Right lobe of liver (tissue), 6 donors: ENCODE data around the gene MYH9. TPM values are rescaled to one million over a fixed set of nuclear protein-coding genes. Genes with fewer than 3 reads are reported as not detected.

Experiments
- ATAC-seq, 4 donors: fragments of 200-7000 bp; cut with Tn5 transposase; one replicate each; pipeline ENCODE4 v1.9.1; 2020; ENCODE audit warnings: mild to moderate bottlenecking in 4 of 4, moderate library complexity in 4 of 4
- DNase-seq, 3 donors: peaks; one replicate each; pipeline ENCODE4 v3.0.0-alpha.2; 2020
- H3K27ac ChIP-seq, 3 donors: fragments of 200-600 bp; one replicate each; pipeline ENCODE4 v1.8.0; 2022
- H3K27me3 ChIP-seq, 2 donors: fragments of 200-600 bp; one replicate each; pipeline ENCODE4 v1.8.0; 2022
- H3K36me3 ChIP-seq, 4 donors: fragments of 200-600 bp; sonication (generic) in 1 of 4; one replicate each; pipeline versions ENCODE4 v1.5.1 to v1.8.0; 2017 to 2022; ENCODE audit warnings: control low read depth in 1 of 4
- H3K4me1 ChIP-seq, 4 donors: fragments of 200-600 bp; sonication (generic) in 1 of 4; one replicate each; pipeline versions ENCODE4 v1.5.1 to v1.8.0; 2017 to 2022; ENCODE audit warnings: control low read depth in 1 of 4
- H3K4me3 ChIP-seq, 3 donors: fragments of 200-600 bp; one replicate each; pipeline ENCODE4 v1.8.0; 2022
- H3K9me3 ChIP-seq, 4 donors: fragments of 200-600 bp; sonication (generic) in 1 of 4; one replicate each; pipeline versions ENCODE4 v1.5.1 to v1.8.0; 2017 to 2022; ENCODE audit warnings: control low read depth in 1 of 4
- CTCF ChIP-seq, 4 donors: fragments of 200-600 bp in 3 of 4; fragments of 450-650 bp in 1 of 4; IDR thresholded peaks; one replicate each; pipeline versions ENCODE4 v1.5.1 to v1.8.0; 2016 to 2022; ENCODE audit warnings: antibody characterized with exemption in 4 of 4, mild to moderate bottlenecking in 2 of 4
- POLR2A ChIP-seq: fragments of 450-650 bp; IDR thresholded peaks from one replicate; pipeline ENCODE4 v1.6.1; 2017; ENCODE audit warnings: antibody characterized with exemption, mild to moderate bottlenecking
- WGBS: methylation state at CpG from one replicate; pipeline ENCODE4 v1.1.6; 2018; ENCODE audit warnings: low coverage, low lambda C conversion rate; ENCODE audit not compliant: insufficient coverage; ENCODE audit errors: missing lambda C conversion rate; 5-methylcytosine and 5-hydroxymethylcytosine counted together
- intact Hi-C, 2 donors: fragments of 100-400 bp; cut with DNase I; formaldehyde crosslinking; loops; one replicate each; pipeline versions ENCODE4 v1.11.2 to v1.14.1; 2022
- total RNA-seq, 6 experiments: library from RNA; depleted of rRNA in 2 of 6; stranded (reverse); fragments of >200 nt in 2 of 6; fragmentation: NEBNext Ultra II Directional in 3 of 6; extraction: Animal tissue kit (Norgen Biotek cat#: 25700) in 3 of 6; gene quantifications; one replicate each; pipeline versions ENCODE4 v1.1.0 to v1.2.4, GENCODE V29; 2016 to 2023
- donor health status: DM: no; HTN: yes; CAD: no.
- donor health status: DM: no; HTN: no; CAD: no.
- donor health status: DM: no; HTN: no; CAD: no.
- donor health status: DM: no; HTN: yes; CAD: no.
- donor health status: DM: no; HTN: yes; CAD: no.

MYH9 gene
- total RNA-seq, 6 experiments from 2014 or later = 168 to 435 (median 222) TPM

- H3K4me1 ChIP-seq = peaks cover 0 to 50% (median 18%) of the 10 kb centered on the region in 4 donors
- DNase-seq (no peak), ATAC-seq (no peak)
- H3K27ac ChIP-seq = peak overlapping the region; percentile 21 to 32 (median 27)
- no peak overlapping the region for H3K4me3 ChIP-seq
- no peaks in the 10 kb centered on the region for H3K27me3 ChIP-seq
- no peaks in the 10 kb centered on the region for H3K9me3 ChIP-seq
- TF ChIP-seq POLR2A (no peak), CTCF (IDR thresholded peaks at IDR 0.05) (no peak)
- intact Hi-C loops = no loop called here
- WGBS = 77% methylated on average over 8 of the region's 20 CpGs
- peaks cover 20 to 66% (median 34%) of the 10 kb centered on the region in 4 donors for H3K36me3 ChIP-seq
Measured at GRCh38 chr22:36326178-36327161, 61.3 kb downstream of the MYH9 start.

GRCh38 chr22:36325154-36326031, 62.4 kb downstream of the MYH9 start:
- H3K9me3 ChIP-seq = no peaks in the 10 kb centered on the region
- H3K36me3 ChIP-seq = peaks cover 26 to 73% (median 43%) of the 10 kb centered on the region in 4 donors
- intact Hi-C loops = no loop called here
- peak overlapping the region; percentile 22 to 71 (median 66) for H3K27ac ChIP-seq
- no peak for ATAC-seq
- DNase-seq = no peak
- no peak overlapping the region for H3K4me3 ChIP-seq
- H3K27me3 ChIP-seq = no peaks in the 10 kb centered on the region
- 79% methylated on average over 21 of the region's 27 CpGs for WGBS
- no peak for TF ChIP-seq CTCF (IDR thresholded peaks at IDR 0.05)
- TF ChIP-seq POLR2A = no peak
- H3K4me1 ChIP-seq = peaks cover 0 to 40% (median 14%) of the 10 kb centered on the region in 4 donors

GRCh38 chr22:36324414-36324813, 63.4 kb downstream of the MYH9 start:
- WGBS = 44% methylated on average over 9 of the region's 11 CpGs
- TF ChIP-seq POLR2A = no peak
- TF ChIP-seq CTCF (IDR thresholded peaks at IDR 0.05) = no peak
- Histone ChIP-seq H3K27me3 (no peaks in the 10 kb centered on the region), H3K4me1 (peaks cover 0 to 30% (median 13%) of the 10 kb centered on the region in 4 donors), H3K27ac (peak overlapping the region; percentile 52 to 71 (median 66)), H3K4me3 (no peak overlapping the region), H3K36me3 (peaks cover 26 to 78% (median 51%) of the 10 kb centered on the region in 4 donors), H3K9me3 (no peaks in the 10 kb centered on the region)
- DNase-seq (peak in 1 of 3 donors; percentile 60), ATAC-seq (peak; percentile 5 to 69 (median 50))
- intact Hi-C loops = no loop called here

- DNase-seq (no peak), ATAC-seq (peak; percentile 12 to 46 (median 30))
- H3K27me3 ChIP-seq = no peaks in the 10 kb centered on the region
- peaks cover 29 to 83% (median 55%) of the 10 kb centered on the region in 4 donors for H3K36me3 ChIP-seq
- intact Hi-C loops = no loop called here
- no peak overlapping the region for H3K4me3 ChIP-seq
- no peaks in the 10 kb centered on the region for H3K9me3 ChIP-seq
- TF ChIP-seq CTCF (IDR thresholded peaks at IDR 0.05) = no peak
- TF ChIP-seq POLR2A = no peak
- peak overlapping the region; percentile 52 to 71 (median 66) for H3K27ac ChIP-seq
- WGBS = 83% methylated on average over 6 of the region's 21 CpGs
- H3K4me1 ChIP-seq = peaks cover 0 to 28% (median 11%) of the 10 kb centered on the region in 4 donors
Measured at GRCh38 chr22:36323855-36324331, 63.9 kb downstream of the MYH9 start.
